Measurements from ENCODE around the gene CCDC34.

DNA sequence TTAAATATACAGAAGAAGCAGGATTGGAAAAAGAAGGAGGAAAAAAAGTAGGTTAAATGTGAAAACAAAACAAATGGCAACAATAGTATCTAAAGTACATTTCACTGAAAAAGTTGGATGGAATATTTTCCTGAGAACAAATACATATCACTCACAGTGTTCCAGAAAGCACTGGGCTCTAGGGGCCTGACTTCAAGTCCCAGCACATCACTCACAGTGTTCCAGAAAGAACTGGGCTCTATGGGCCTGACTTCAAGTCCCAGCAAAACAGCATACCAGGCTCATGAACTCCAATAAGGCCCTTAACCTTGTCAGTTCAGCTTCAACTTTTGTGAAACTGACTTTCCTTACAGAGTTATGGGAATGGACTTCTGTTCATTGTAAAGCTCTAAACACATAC lies 46.0 kb upstream of the CCDC34 start:
- TF ChIP-seq CTCF (IDR thresholded peaks at IDR 0.05; ENCODE audit: low read length): no peak
- TF ChIP-seq EZH2 (IDR thresholded peaks at IDR 0.05; ENCODE audit: borderline replicate concordance, low read length): no peak

All from OCI-LY1 (cell line).